ENCODE measurements around the gene QKI.

- TF ChIP-seq CTCF (IDR thresholded peaks at IDR 0.05) (no peak), POLR2A (IDR thresholded peaks at IDR 0.05) (no peak)
These were observed 44.7 kb upstream of the QKI start for GRCh38 chr6:163369628-163370365.

All from right lobe of liver (tissue), 4 donors.